OCI-LY1 (cell line): Measurements from ENCODE around the gene NFASC.

Experiments used
- H2AFZ ChIP-seq: fragments of 200-600 bp; sonication (generic), shearing (Covaris generic); 2 replicates; pipeline ENCODE4 v1.6.0; 2014; ENCODE audit warnings: antibody characterized with exemption, mild to moderate bottlenecking, low read length
- H3F3A ChIP-seq: fragments of 200-600 bp; sonication (generic), shearing (Covaris generic); 2 replicates; pipeline ENCODE4 v1.6.0; 2014; ENCODE audit warnings: mild to moderate bottlenecking, antibody characterized with exemption, low read length, moderate library complexity; ENCODE audit not compliant: insufficient read depth
- H3K27ac ChIP-seq: fragments of 200-600 bp; sonication (generic); 2 replicates; pipeline ENCODE4 v1.5.1; 2014; ENCODE audit warnings: low read length, mixed run types, mild to moderate bottlenecking, low read depth; ENCODE audit not compliant: poor library complexity, severe bottlenecking
- H3K27me3 ChIP-seq: fragments of 200-600 bp; sonication (generic); 2 replicates; pipeline ENCODE4 v1.6.0; 2014; ENCODE audit warnings: antibody characterized with exemption, mild to moderate bottlenecking, low read length, moderate library complexity; ENCODE audit not compliant: insufficient read depth
- H3K36me3 ChIP-seq: fragments of 200-600 bp; sonication (generic); 2 replicates; pipeline ENCODE4 v1.6.1; 2014; ENCODE audit warnings: mild to moderate bottlenecking, antibody characterized with exemption, low read length, moderate library complexity, mixed read lengths; ENCODE audit not compliant: insufficient read depth
- H3K4me1 ChIP-seq: fragments of 200-600 bp; sonication (generic); 2 replicates; pipeline ENCODE4 v1.5.1; 2014; ENCODE audit warnings: mild to moderate bottlenecking, low read length, moderate library complexity; ENCODE audit not compliant: insufficient read depth, severe bottlenecking
- H3K4me2 ChIP-seq: fragments of 200-600 bp; sonication (generic), shearing (Covaris generic); 2 replicates; pipeline ENCODE4 v1.6.1; 2014; ENCODE audit warnings: low read length
- H3K4me3 ChIP-seq: fragments of 200-600 bp; sonication (generic); 2 replicates; pipeline ENCODE4 v1.5.1; 2014; ENCODE audit warnings: low read length, low read depth, mild to moderate bottlenecking, mixed read lengths; ENCODE audit not compliant: poor library complexity, severe bottlenecking
- H3K79me2 ChIP-seq: fragments of 200-600 bp; shearing (Covaris generic); 2 replicates; pipeline ENCODE4 v1.6.1; 2016; ENCODE audit warnings: mixed run types, low read length, mixed read lengths; ENCODE audit not compliant: insufficient read depth
- H3K9ac ChIP-seq: fragments of 200-600 bp; sonication (generic), shearing (Covaris generic); 2 replicates; pipeline ENCODE4 v1.6.1; 2014; ENCODE audit warnings: mild to moderate bottlenecking, low read length, mixed read lengths
- H3K9me2 ChIP-seq: fragments of 200-600 bp; sonication (generic), shearing (Covaris generic); 2 replicates; pipeline ENCODE4 v1.6.1; 2014; ENCODE audit warnings: low read depth, mild to moderate bottlenecking, low read length, mixed read lengths
- H3K9me3 ChIP-seq: fragments of 200-600 bp; shearing (Covaris generic); 2 replicates; pipeline ENCODE4 v1.6.1; 2014; ENCODE audit warnings: low read length, mixed read lengths
- H4K20me1 ChIP-seq: fragments of 200-600 bp; sonication (generic), shearing (Covaris generic); 2 replicates; pipeline ENCODE4 v1.6.0; 2016; ENCODE audit warnings: mild to moderate bottlenecking, low read length; ENCODE audit not compliant: insufficient read depth
- CTCF ChIP-seq: fragments of 200-600 bp; sonication (generic), shearing (Covaris generic); IDR thresholded peaks from 2 replicates; pipeline ENCODE4 v1.5.1; 2017; ENCODE audit warnings: mild to moderate bottlenecking, antibody characterized with exemption, low read length, moderate library complexity, mixed read lengths
- EZH2 ChIP-seq: fragments of 200-600 bp; sonication (generic), shearing (Covaris generic); IDR thresholded peaks from 2 replicates; pipeline ENCODE4 v1.8.0; 2017; ENCODE audit warnings: borderline replicate concordance, mixed run types, mild to moderate bottlenecking, antibody characterized with exemption, low read length, moderate library complexity, mixed read lengths

Gene NFASC

GRCh38 chr1:205013683-205014367, 143.2 kb downstream of the NFASC start:
- Histone ChIP-seq H3K79me2 (no peaks in the 10 kb centered on the region), H3K9ac (no peak overlapping the region), H3K9me2 (no peaks in the 10 kb centered on the region), H3K36me3 (no peaks in the 10 kb centered on the region), H4K20me1 (no peaks in the 10 kb centered on the region), H3K27ac (no peak overlapping the region), H3K4me3 (no peak overlapping the region), H3K27me3 (0 out of 2 replicates have a peak, but pooled peaks cover 8% of the 10 kb centered on the region), H3K4me1 (no peaks in the 10 kb centered on the region), H3K9me3 (no peaks in the 10 kb centered on the region), H3F3A (no peaks in the 10 kb centered on the region), H2AFZ (no peak overlapping the region), H3K4me2 (no peak overlapping the region)
- no peak for TF ChIP-seq CTCF
- TF ChIP-seq EZH2, result no peak

GRCh38 chr1:205014783-205015182, 144.1 kb downstream of the NFASC start:
- H3K79me2 ChIP-seq, result no peaks in the 10 kb centered on the region
- no peak overlapping the region for H2AFZ ChIP-seq
- H3K4me2 ChIP-seq, result no peak overlapping the region
- no peaks in the 10 kb centered on the region for H3K36me3 ChIP-seq
- no peak overlapping the region for H3K4me3 ChIP-seq
- no peaks in the 10 kb centered on the region for H4K20me1 ChIP-seq
- no peaks in the 10 kb centered on the region for H3K4me1 ChIP-seq
- no peaks in the 10 kb centered on the region for H3F3A ChIP-seq
- H3K27me3 ChIP-seq, result 0 out of 2 replicates have a peak, but pooled peaks cover 8% of the 10 kb centered on the region
- no peaks in the 10 kb centered on the region for H3K9me2 ChIP-seq
- TF ChIP-seq EZH2 (no peak), CTCF (no peak)
- no peak overlapping the region for H3K27ac ChIP-seq
- H3K9ac ChIP-seq, result no peak overlapping the region
- H3K9me3 ChIP-seq, result no peaks in the 10 kb centered on the region

GRCh38 chr1:205015241-205015640, 144.6 kb downstream of the NFASC start:
- 0 out of 2 replicates have a peak, but pooled peaks cover 13% of the 10 kb centered on the region for H3K27me3 ChIP-seq
- H3F3A ChIP-seq, result no peaks in the 10 kb centered on the region
- no peak overlapping the region for H3K27ac ChIP-seq
- no peaks in the 10 kb centered on the region for H3K9me3 ChIP-seq
- H3K4me2 ChIP-seq, result no peak overlapping the region
- TF ChIP-seq EZH2, result no peak
- no peak for TF ChIP-seq CTCF
- no peak overlapping the region for H2AFZ ChIP-seq
- no peaks in the 10 kb centered on the region for H3K79me2 ChIP-seq
- H3K4me1 ChIP-seq, result no peaks in the 10 kb centered on the region
- no peak overlapping the region for H3K4me3 ChIP-seq
- no peak overlapping the region for H3K9ac ChIP-seq
- H3K36me3 ChIP-seq, result no peaks in the 10 kb centered on the region
- H4K20me1 ChIP-seq, result no peaks in the 10 kb centered on the region
- no peaks in the 10 kb centered on the region for H3K9me2 ChIP-seq
